Upper lobe of left lung (tissue), 6 donors: ENCODE data around the gene APOA4. TPM values are rescaled to one million over a fixed set of nuclear protein-coding genes. Genes with fewer than 3 reads are reported as not detected.

Source experiments
- ATAC-seq, 2 donors: fragments of 200-7000 bp; cut with Tn5 transposase; one replicate each; pipeline ENCODE4 v1.9.1; 2022; ENCODE audit warnings: mild to moderate bottlenecking in 2 of 2, moderate library complexity in 2 of 2; ENCODE audit not compliant: low FRiP score in 2 of 2
- DNase-seq, 2 donors: peaks; one replicate each; pipeline ENCODE4 v3.0.0-alpha.2; 2019 to 2020
- H3K27ac ChIP-seq, 4 donors: fragments of 200-600 bp; sonication (generic); one replicate each; pipeline ENCODE4 v1.5.1; 2016 to 2019
- H3K27me3 ChIP-seq, 4 donors: fragments of 200-600 bp; sonication (generic); one replicate each; pipeline ENCODE4 v1.5.1; 2017 to 2019
- H3K36me3 ChIP-seq, 4 donors: fragments of 200-600 bp; sonication (generic); one replicate each; pipeline ENCODE4 v1.5.1; 2016 to 2019
- H3K4me1 ChIP-seq, 4 donors: fragments of 200-600 bp; sonication (generic); one replicate each; pipeline ENCODE4 v1.5.1; 2018 to 2019
- H3K4me3 ChIP-seq, 4 donors: fragments of 200-600 bp; sonication (generic); one replicate each; pipeline ENCODE4 v1.5.1; 2017 to 2019; ENCODE audit warnings: mild to moderate bottlenecking in 2 of 4, moderate library complexity in 1 of 4
- H3K9me3 ChIP-seq, 4 donors: fragments of 200-600 bp; sonication (generic); one replicate each; pipeline ENCODE4 v1.5.1; 2018 to 2019
- EP300 ChIP-seq, 4 donors: sonication (generic); formaldehyde crosslinking; IDR thresholded peaks; one replicate each; pipeline ENCODE4 v1.5.1; 2017; ENCODE audit warnings: antibody characterized with exemption in 4 of 4, control low read depth in 2 of 4
- POLR2A ChIP-seq, 4 donors: fragments of 450-650 bp; IDR thresholded peaks; one replicate each; pipeline ENCODE4 v1.5.1; 2016 to 2017; ENCODE audit warnings: antibody characterized with exemption in 4 of 4, mild to moderate bottlenecking in 2 of 4
- POLR2AphosphoS5 ChIP-seq, 2 donors: sonication (generic); formaldehyde crosslinking; IDR thresholded peaks; one replicate each; pipeline ENCODE4 v1.5.1; 2017; ENCODE audit warnings: antibody characterized with exemption in 2 of 2
- WGBS, 2 donors: methylation state at CpG; one replicate each; pipeline ENCODE4 v1.1.5; 2017 to 2018; 5-methylcytosine and 5-hydroxymethylcytosine counted together
- total RNA-seq, 6 donors: library from RNA; depleted of rRNA in 4 of 6; stranded (reverse); fragments of >200 nt in 4 of 6; gene quantifications; one replicate each; pipeline versions ENCODE4 v1.1.0 to v1.2.1, GENCODE V29; 2016 to 2021
- TF ChIP-seq, protein P1 (sequence below), 6 experiments: fragments of 450-650 bp in 4 of 6; fragments of 200-600 bp in 2 of 6; sonication (generic) in 2 of 6; IDR thresholded peaks; one replicate each; pipeline ENCODE4 v1.5.1; 2016 to 2019; ENCODE audit warnings: antibody characterized with exemption in 6 of 6
- donor health status: DM: no; HTN: no; CAD: no; lungs with moderate emphysema.
- donor health status: DM: no; HTN: yes; CAD: no; lungs with severe emphysema.

The APOA4 gene
- total RNA-seq, 6 donors from 2014 or later: not detected

DNA sequence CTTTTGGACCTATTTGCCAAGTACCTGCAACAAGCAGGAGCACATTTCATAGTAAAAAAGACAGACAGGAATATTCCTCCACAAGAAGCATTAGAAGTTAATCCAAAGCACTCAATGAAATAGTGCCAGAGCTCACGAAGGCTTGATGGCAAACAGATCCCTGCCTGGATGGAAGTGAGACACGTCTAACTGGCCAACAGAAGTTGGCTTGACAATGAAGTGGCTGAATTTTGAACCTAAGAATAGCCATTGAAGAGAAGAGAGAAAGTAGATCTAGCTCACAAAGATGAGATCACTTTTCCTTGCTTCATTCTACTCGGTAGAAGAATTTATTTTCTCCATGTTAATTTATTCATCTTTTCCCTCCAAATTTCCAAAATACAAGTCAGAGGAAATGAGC, 45.0 kb upstream of the APOA4 start:
- Histone ChIP-seq H3K9me3 (no peaks in the 10 kb centered on the region), H3K27me3 (no peaks in the 10 kb centered on the region), H3K27ac (no peak overlapping the region), H3K4me3 (no peak overlapping the region), H3K36me3 (peaks cover 7 to 98% (median 46%) of the 10 kb centered on the region in 4 donors), H3K4me1 (peaks cover 0 to 9% (median 3%) of the 10 kb centered on the region in 4 donors)
- 79 to 85% methylated on average over 3 of the region's 3 CpGs for WGBS, 2 donors
- TF ChIP-seq EP300 (IDR thresholded peaks at IDR 0.05): no peak
- TF ChIP-seq POLR2AphosphoS5 (IDR thresholded peaks at IDR 0.05): no peak
- no peak for TF ChIP-seq POLR2A (IDR thresholded peaks at IDR 0.05)
- TF ChIP-seq, protein P1, sequence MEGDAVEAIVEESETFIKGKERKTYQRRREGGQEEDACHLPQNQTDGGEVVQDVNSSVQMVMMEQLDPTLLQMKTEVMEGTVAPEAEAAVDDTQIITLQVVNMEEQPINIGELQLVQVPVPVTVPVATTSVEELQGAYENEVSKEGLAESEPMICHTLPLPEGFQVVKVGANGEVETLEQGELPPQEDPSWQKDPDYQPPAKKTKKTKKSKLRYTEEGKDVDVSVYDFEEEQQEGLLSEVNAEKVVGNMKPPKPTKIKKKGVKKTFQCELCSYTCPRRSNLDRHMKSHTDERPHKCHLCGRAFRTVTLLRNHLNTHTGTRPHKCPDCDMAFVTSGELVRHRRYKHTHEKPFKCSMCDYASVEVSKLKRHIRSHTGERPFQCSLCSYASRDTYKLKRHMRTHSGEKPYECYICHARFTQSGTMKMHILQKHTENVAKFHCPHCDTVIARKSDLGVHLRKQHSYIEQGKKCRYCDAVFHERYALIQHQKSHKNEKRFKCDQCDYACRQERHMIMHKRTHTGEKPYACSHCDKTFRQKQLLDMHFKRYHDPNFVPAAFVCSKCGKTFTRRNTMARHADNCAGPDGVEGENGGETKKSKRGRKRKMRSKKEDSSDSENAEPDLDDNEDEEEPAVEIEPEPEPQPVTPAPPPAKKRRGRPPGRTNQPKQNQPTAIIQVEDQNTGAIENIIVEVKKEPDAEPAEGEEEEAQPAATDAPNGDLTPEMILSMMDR (IDR thresholded peaks at IDR 0.05): no peak
- no peak for DNase-seq
- no peak for ATAC-seq

GRCh38 chr11:116867619-116868018, 44.5 kb upstream of the APOA4 start:
- Histone ChIP-seq H3K36me3 (peaks cover 7 to 98% (median 46%) of the 10 kb centered on the region in 4 donors), H3K27ac (no peak overlapping the region)
- no peak for DNase-seq

DNA sequence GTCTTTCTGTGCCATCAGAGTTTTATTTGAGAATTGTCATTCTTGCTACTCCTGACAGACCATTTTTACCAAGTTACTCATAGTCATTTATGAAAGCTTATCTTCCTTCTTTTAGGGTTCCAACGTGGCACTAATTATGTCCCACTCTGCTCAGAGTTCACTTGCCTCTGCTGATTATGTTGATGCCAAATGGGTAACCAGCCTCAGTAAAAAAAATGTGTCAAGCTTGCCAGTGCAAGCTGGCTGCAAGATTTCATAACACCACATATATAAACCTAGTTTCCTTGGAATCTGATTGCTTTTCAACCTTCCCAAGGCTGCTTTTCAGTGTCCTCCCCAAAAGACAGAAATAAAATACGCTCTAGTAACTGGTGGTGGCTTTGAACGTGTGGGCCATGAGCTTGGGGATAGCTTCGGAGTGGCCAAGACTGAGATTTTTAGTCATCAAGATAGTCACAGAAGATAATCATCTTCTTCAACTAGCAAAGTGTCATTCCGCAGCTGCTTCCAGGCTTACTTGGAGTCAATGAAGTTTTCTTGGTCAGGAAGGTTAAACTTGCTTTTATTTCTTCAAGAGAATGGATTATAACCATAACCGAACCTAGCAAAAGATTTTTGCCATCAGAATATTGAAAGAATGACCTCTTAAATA, 43.8 kb upstream of the APOA4 start:
- no peak overlapping the region for H3K27ac ChIP-seq
- WGBS, 2 donors: 89 to 91% methylated on average over 6 of the region's 6 CpGs
- H3K36me3 ChIP-seq: peaks cover 7 to 98% (median 53%) of the 10 kb centered on the region in 4 donors
- ATAC-seq (no peak), DNase-seq (no peak)
- TF ChIP-seq POLR2A (IDR thresholded peaks at IDR 0.05) (no peak), POLR2AphosphoS5 (IDR thresholded peaks at IDR 0.05) (no peak), EP300 (IDR thresholded peaks at IDR 0.05) (no peak)
- TF ChIP-seq, protein P1 (IDR thresholded peaks at IDR 0.05): no peak
- H3K4me3 ChIP-seq: no peak overlapping the region
- no peaks in the 10 kb centered on the region for H3K9me3 ChIP-seq
- H3K27me3 ChIP-seq: no peaks in the 10 kb centered on the region
- peaks cover 0 to 9% (median 3%) of the 10 kb centered on the region in 4 donors for H3K4me1 ChIP-seq

More at GRCh38 chr11:116867619-116868018, 44.5 kb upstream of the APOA4 start:
- TF ChIP-seq EP300 (IDR thresholded peaks at IDR 0.05): no peak
- TF ChIP-seq, protein P1 (IDR thresholded peaks at IDR 0.05): no peak
- no peak for TF ChIP-seq POLR2A (IDR thresholded peaks at IDR 0.05)
- TF ChIP-seq POLR2AphosphoS5 (IDR thresholded peaks at IDR 0.05): no peak
- Histone ChIP-seq H3K27me3 (no peaks in the 10 kb centered on the region), H3K4me1 (peaks cover 0 to 9% (median 3%) of the 10 kb centered on the region in 4 donors), H3K9me3 (no peaks in the 10 kb centered on the region), H3K4me3 (no peak overlapping the region)
- ATAC-seq: no peak
- WGBS, 2 donors: 93 to 95% methylated on average over 11 of the region's 11 CpGs

GRCh38 chr11:116865696-116866095, 42.6 kb upstream of the APOA4 start:
- no peak for ATAC-seq
- TF ChIP-seq EP300 (IDR thresholded peaks at IDR 0.05) (no peak), POLR2AphosphoS5 (IDR thresholded peaks at IDR 0.05) (no peak), POLR2A (IDR thresholded peaks at IDR 0.05) (no peak)
- TF ChIP-seq, protein P1 (IDR thresholded peaks at IDR 0.05): no peak

GRCh38 chr11:116864531-116864930, 41.4 kb upstream of the APOA4 start:
- ATAC-seq (no peak), DNase-seq (no peak)
- Histone ChIP-seq H3K27ac (no peak overlapping the region), H3K4me3 (no peak overlapping the region), H3K36me3 (peaks cover 7 to 98% (median 70%) of the 10 kb centered on the region in 4 donors), H3K9me3 (no peaks in the 10 kb centered on the region), H3K27me3 (no peaks in the 10 kb centered on the region), H3K4me1 (no peaks in the 10 kb centered on the region)
- TF ChIP-seq POLR2AphosphoS5 (IDR thresholded peaks at IDR 0.05) (no peak), EP300 (IDR thresholded peaks at IDR 0.05) (no peak), POLR2A (IDR thresholded peaks at IDR 0.05) (no peak)
- TF ChIP-seq, protein P1 (IDR thresholded peaks at IDR 0.05): no peak
- 92 to 94% methylated on average over 5 of the region's 5 CpGs for WGBS, 2 donors

More at GRCh38 chr11:116865696-116866095, 42.6 kb upstream of the APOA4 start:
- H3K36me3 ChIP-seq: peaks cover 7 to 98% (median 65%) of the 10 kb centered on the region in 4 donors
- no peaks in the 10 kb centered on the region for H3K27me3 ChIP-seq
- H3K27ac ChIP-seq: no peak overlapping the region
- no peaks in the 10 kb centered on the region for H3K9me3 ChIP-seq
- WGBS, 2 donors: 76 to 85% methylated on average over 1 of the region's 1 CpG
- peaks cover 0 to 2% (median 0%) of the 10 kb centered on the region in 4 donors for H3K4me1 ChIP-seq
- DNase-seq: no peak
- no peak overlapping the region for H3K4me3 ChIP-seq
